Measurements from ENCODE around the gene ACSF3.

DNA sequence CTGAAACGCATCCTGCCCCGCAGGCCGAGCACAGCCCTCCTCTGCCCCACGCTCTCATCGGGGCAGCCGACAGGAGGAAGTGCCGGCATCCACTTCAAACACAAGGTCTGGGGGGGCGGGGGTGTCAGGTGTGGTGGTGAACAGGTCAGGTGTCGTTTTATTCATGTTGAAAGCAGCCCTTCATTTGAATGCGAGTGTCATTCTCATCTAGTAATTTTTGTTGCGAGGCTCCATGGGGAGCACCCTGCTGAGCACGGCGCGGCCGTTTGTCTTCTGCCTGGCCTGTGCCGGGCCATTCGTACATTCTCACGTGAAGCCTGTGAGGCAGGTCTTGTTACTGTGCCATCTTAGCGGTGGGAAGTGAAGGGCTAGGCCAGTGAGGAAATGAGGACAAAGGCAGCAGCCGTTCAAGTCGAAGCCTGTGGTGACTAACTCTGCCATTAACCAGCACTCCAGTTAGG is 1.9 kb downstream of the ACSF3 start:
- no peak for TF ChIP-seq POLR2A (IDR thresholded peaks at IDR 0.05; ENCODE audit: low read depth, low read length)
- no peak for TF ChIP-seq RAD21 (IDR thresholded peaks at IDR 0.05; ENCODE audit: low read length)
- TF ChIP-seq, protein P1, sequence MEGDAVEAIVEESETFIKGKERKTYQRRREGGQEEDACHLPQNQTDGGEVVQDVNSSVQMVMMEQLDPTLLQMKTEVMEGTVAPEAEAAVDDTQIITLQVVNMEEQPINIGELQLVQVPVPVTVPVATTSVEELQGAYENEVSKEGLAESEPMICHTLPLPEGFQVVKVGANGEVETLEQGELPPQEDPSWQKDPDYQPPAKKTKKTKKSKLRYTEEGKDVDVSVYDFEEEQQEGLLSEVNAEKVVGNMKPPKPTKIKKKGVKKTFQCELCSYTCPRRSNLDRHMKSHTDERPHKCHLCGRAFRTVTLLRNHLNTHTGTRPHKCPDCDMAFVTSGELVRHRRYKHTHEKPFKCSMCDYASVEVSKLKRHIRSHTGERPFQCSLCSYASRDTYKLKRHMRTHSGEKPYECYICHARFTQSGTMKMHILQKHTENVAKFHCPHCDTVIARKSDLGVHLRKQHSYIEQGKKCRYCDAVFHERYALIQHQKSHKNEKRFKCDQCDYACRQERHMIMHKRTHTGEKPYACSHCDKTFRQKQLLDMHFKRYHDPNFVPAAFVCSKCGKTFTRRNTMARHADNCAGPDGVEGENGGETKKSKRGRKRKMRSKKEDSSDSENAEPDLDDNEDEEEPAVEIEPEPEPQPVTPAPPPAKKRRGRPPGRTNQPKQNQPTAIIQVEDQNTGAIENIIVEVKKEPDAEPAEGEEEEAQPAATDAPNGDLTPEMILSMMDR (conservative IDR thresholded peaks at IDR 0.05; ENCODE audit: low read depth, low read length): no peak
- TF ChIP-seq MAFK (IDR thresholded peaks at IDR 0.05; ENCODE audit: low read depth, low read length): no peak
- TF ChIP-seq MAZ (IDR thresholded peaks at IDR 0.05; ENCODE audit: borderline replicate concordance, low read depth, low read length): no peak
- TF ChIP-seq, protein P2, sequence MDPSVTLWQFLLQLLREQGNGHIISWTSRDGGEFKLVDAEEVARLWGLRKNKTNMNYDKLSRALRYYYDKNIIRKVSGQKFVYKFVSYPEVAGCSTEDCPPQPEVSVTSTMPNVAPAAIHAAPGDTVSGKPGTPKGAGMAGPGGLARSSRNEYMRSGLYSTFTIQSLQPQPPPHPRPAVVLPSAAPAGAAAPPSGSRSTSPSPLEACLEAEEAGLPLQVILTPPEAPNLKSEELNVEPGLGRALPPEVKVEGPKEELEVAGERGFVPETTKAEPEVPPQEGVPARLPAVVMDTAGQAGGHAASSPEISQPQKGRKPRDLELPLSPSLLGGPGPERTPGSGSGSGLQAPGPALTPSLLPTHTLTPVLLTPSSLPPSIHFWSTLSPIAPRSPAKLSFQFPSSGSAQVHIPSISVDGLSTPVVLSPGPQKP (IDR thresholded peaks at IDR 0.05; ENCODE audit: borderline replicate concordance, low read depth, low read length): no peak
- no peak for TF ChIP-seq NFE2L2 (IDR thresholded peaks at IDR 0.05; ENCODE audit: low read depth, low read length)
- TF ChIP-seq MXI1 (IDR thresholded peaks at IDR 0.05; ENCODE audit: borderline replicate concordance, low read depth, low read length): no peak
- TF ChIP-seq CEBPB (IDR thresholded peaks at IDR 0.05; ENCODE audit: low read depth, low read length): no peak
- TF ChIP-seq RFX5 (IDR thresholded peaks at IDR 0.05; ENCODE audit: low read depth, low read length): no peak
